Activated CD4-positive, alpha-beta T cell treated with anti-CD3 and anti-CD28 coated beads for 36 hours (primary cell): ENCODE data around the gene STT3B. TPM values are rescaled to one million over a fixed set of nuclear protein-coding genes. Genes with fewer than 3 reads are reported as not detected.

ENCODE experiments used
- ATAC-seq: fragments of 200-7000 bp; cut with Tn5 transposase; one replicate; pipeline ENCODE4 v1.10.0; 2021; ENCODE audit warnings: mild to moderate bottlenecking, moderate library complexity
- CTCF ChIA-PET: fragments of 350-600 bp; sonication (Branson Sonifier 250); formaldehyde crosslinking; loops from one replicate; lab custom pipeline; 2021; ENCODE audit warnings: antibody characterized with exemption; lab: Charles Lee
- POLR2A ChIA-PET: fragments of 350-600 bp; sonication (Branson Sonifier 250); formaldehyde crosslinking; loops from one replicate; lab custom pipeline; 2021; ENCODE audit warnings: antibody characterized with exemption, inconsistent platforms; lab: Charles Lee
- DNase-seq: peaks from one replicate; pipeline ENCODE4 v3.0.0-alpha.2; 2020
- H3K27ac Mint-ChIP-seq: one replicate; pipeline ENCODE4 v1.8.0; 2021; ENCODE audit warnings: mixed read lengths
- H3K27me3 Mint-ChIP-seq: one replicate; pipeline ENCODE4 v1.8.0; 2021; ENCODE audit warnings: mixed read lengths
- H3K36me3 Mint-ChIP-seq: one replicate; pipeline ENCODE4 v1.8.0; 2021; ENCODE audit warnings: low read depth, mixed read lengths
- H3K4me1 Mint-ChIP-seq: one replicate; pipeline ENCODE4 v1.8.0; 2021; ENCODE audit warnings: mixed read lengths
- H3K4me3 Mint-ChIP-seq: one replicate; pipeline ENCODE4 v1.8.0; 2021; ENCODE audit warnings: mild to moderate bottlenecking, moderate library complexity, mixed read lengths
- H3K9me3 Mint-ChIP-seq: one replicate; pipeline ENCODE4 v1.8.0; 2021; ENCODE audit warnings: low read depth, mixed read lengths
- intact Hi-C, 2 experiments: fragments of 100-400 bp; cut with DNase I in 1 of 2; cut with micrococcal nuclease in 1 of 2; formaldehyde crosslinking; loops; one replicate each; pipeline versions ENCODE4 v1.14.2 to v1.15.1; 2022 to 2024; cut with DNase I, micrococcal nuclease
- total RNA-seq, 2 experiments: library from RNA; stranded (reverse); gene quantifications; one replicate each; pipeline ENCODE4 v1.2.3, GENCODE V29; 2021

STT3B gene
- total RNA-seq, 2 experiments from 2014 or later = 104 to 148 TPM

- H3K27ac Mint-ChIP-seq = peak overlapping the region; percentile 20
- no peak overlapping the region for H3K4me3 Mint-ChIP-seq
Observed at GRCh38 chr3:31522152-31522551, 10.6 kb upstream of the STT3B start.

GRCh38 chr3:31523543-31523942 is 9.2 kb upstream of the STT3B start:
- POLR2A ChIA-PET = no interaction called here
- H3K27ac Mint-ChIP-seq = no peak overlapping the region
- no peaks in the 10 kb centered on the region for H3K36me3 Mint-ChIP-seq
- intact Hi-C loops = no loop called here
- H3K4me3 Mint-ChIP-seq = no peak overlapping the region
- peaks cover 14% of the 10 kb centered on the region for H3K4me1 Mint-ChIP-seq
- CTCF ChIA-PET = interaction anchor here (2.1 kb wide), 1 partner anchor 28 kb away, joined by 7 read pairs; no protein-coding TSS in a partner anchor
- H3K27me3 Mint-ChIP-seq = no peaks in the 10 kb centered on the region
- no peak for DNase-seq
- ATAC-seq = no peak
- peaks cover 2% of the 10 kb centered on the region for H3K9me3 Mint-ChIP-seq

More at GRCh38 chr3:31522152-31522551, 10.6 kb upstream of the STT3B start:
- intact Hi-C loops = no loop called here
- no peak for DNase-seq
- Mint-ChIP-seq H3K36me3 (no peaks in the 10 kb centered on the region), H3K27me3 (no peaks in the 10 kb centered on the region), H3K9me3 (peaks cover 2% of the 10 kb centered on the region), H3K4me1 (peaks cover 14% of the 10 kb centered on the region)
- ATAC-seq = peak; percentile 97
- ChIA-PET CTCF (interaction anchor here (1.6 to 2.1 kb wide), 2 partner anchors 9 to 29 kb away, joined by 6 to 7 read pairs; no protein-coding TSS in a partner anchor), POLR2A (no interaction called here)

GRCh38 chr3:31525532-31525931 is 7.2 kb upstream of the STT3B start:
- H3K4me1 Mint-ChIP-seq = peaks cover 14% of the 10 kb centered on the region
- no peak overlapping the region for H3K4me3 Mint-ChIP-seq
- H3K9me3 Mint-ChIP-seq = peaks cover under 1% of the 10 kb centered on the region
- intact Hi-C loops = no loop called here
- CTCF ChIA-PET = no interaction called here
- H3K27ac Mint-ChIP-seq = no peak overlapping the region
- ATAC-seq = no peak
- H3K27me3 Mint-ChIP-seq = no peaks in the 10 kb centered on the region
- POLR2A ChIA-PET = no interaction called here
- DNase-seq = no peak
- no peaks in the 10 kb centered on the region for H3K36me3 Mint-ChIP-seq

- POLR2A ChIA-PET = interaction anchor here (0.7 kb wide), 1 partner anchor 105 kb away, joined by 3 read pairs; no protein-coding TSS in a partner anchor
- ATAC-seq (no peak), DNase-seq (no peak)
- Mint-ChIP-seq H3K36me3 (no peaks in the 10 kb centered on the region), H3K27me3 (no peaks in the 10 kb centered on the region), H3K4me1 (no peaks in the 10 kb centered on the region), H3K4me3 (no peak overlapping the region), H3K27ac (no peak overlapping the region), H3K9me3 (no peaks in the 10 kb centered on the region)
- intact Hi-C loops = no loop called here
- CTCF ChIA-PET = interaction anchor here (0.7 kb wide), 1 partner anchor 333 kb away, joined by 3 read pairs; no protein-coding TSS in a partner anchor
Observed at GRCh38 chr3:31529421-31529820, 3.3 kb upstream of the STT3B start.

- H3K4me3 Mint-ChIP-seq = no peak overlapping the region
- H3K4me1 Mint-ChIP-seq = no peaks in the 10 kb centered on the region
- ChIA-PET POLR2A (interaction anchor here (0.6 to 0.7 kb wide), 2 partner anchors 43 to 104 kb away, joined by 3 read pairs; no protein-coding TSS in a partner anchor), CTCF (interaction anchor here (0.6 to 3.9 kb wide), 4 partner anchors 15 to 39 kb away, joined by 3 to 19 read pairs (median 4); no protein-coding TSS in a partner anchor)
- no peaks in the 10 kb centered on the region for H3K9me3 Mint-ChIP-seq
- H3K27ac Mint-ChIP-seq = no peak overlapping the region
- no peak for DNase-seq
- intact Hi-C loops = loop anchor here (5.0 to 10.0 kb wide), 6 partner anchors 58 to 905 kb away; no protein-coding TSS in a partner anchor
- ATAC-seq = no peak
- no peaks in the 10 kb centered on the region for H3K36me3 Mint-ChIP-seq
- no peaks in the 10 kb centered on the region for H3K27me3 Mint-ChIP-seq
Observed at GRCh38 chr3:31530039-31530959, 2.4 kb upstream of the STT3B start.

- Mint-ChIP-seq H3K27ac (peak overlapping the region; percentile 99), H3K9me3 (no peaks in the 10 kb centered on the region), H3K36me3 (peaks cover 2% of the 10 kb centered on the region), H3K4me1 (peaks cover 2% of the 10 kb centered on the region), H3K27me3 (no peaks in the 10 kb centered on the region), H3K4me3 (no peak overlapping the region)
- ChIA-PET POLR2A (no interaction called here), CTCF (interaction anchor here (0.6 to 3.9 kb wide), 7 partner anchors 9 to 69 kb away, joined by 3 to 19 read pairs (median 4); no protein-coding TSS in a partner anchor)
- ATAC-seq (no peak), DNase-seq (no peak)
- intact Hi-C loops = loop anchor here (5.0 to 10.0 kb wide), 6 partner anchors 59 to 906 kb away; no protein-coding TSS in a partner anchor
Observed at GRCh38 chr3:31530960-31531335, 1.8 kb upstream of the STT3B start.

GRCh38 chr3:31531452-31531991 is 1.2 kb upstream of the STT3B start:
- H3K4me1 Mint-ChIP-seq = peaks cover 8% of the 10 kb centered on the region
- CTCF ChIA-PET = interaction anchor here (0.6 to 3.9 kb wide), 10 partner anchors 9 to 307 kb away, joined by 3 to 19 read pairs (median 4); no protein-coding TSS in a partner anchor
- intact Hi-C loops = loop anchor here (5.0 to 10.0 kb wide), 6 partner anchors 59 to 907 kb away; no protein-coding TSS in a partner anchor
- H3K9me3 Mint-ChIP-seq = no peaks in the 10 kb centered on the region
- ATAC-seq (no peak), DNase-seq (no peak)
- POLR2A ChIA-PET = interaction anchor here (0.5 to 1.8 kb wide), 9 partner anchors 14 to 781 kb away, joined by 3 to 7 read pairs (median 4); partner anchors contain the start of gene ZNF860
- H3K27me3 Mint-ChIP-seq = no peaks in the 10 kb centered on the region
- peaks cover 3% of the 10 kb centered on the region for H3K36me3 Mint-ChIP-seq
- H3K27ac Mint-ChIP-seq = peak overlapping the region; percentile 99
- no peak overlapping the region for H3K4me3 Mint-ChIP-seq

GRCh38 chr3:31531992-31532586 is 636 bp upstream of the STT3B start:
- ChIA-PET POLR2A (interaction anchor here (0.5 to 1.8 kb wide), 12 partner anchors 8 to 780 kb away, joined by 3 to 7 read pairs (median 4); partner anchors contain the start of gene ZNF860), CTCF (interaction anchor here (0.6 to 3.9 kb wide), 11 partner anchors 10 to 313 kb away, joined by 3 to 19 read pairs (median 5); no protein-coding TSS in a partner anchor)
- Mint-ChIP-seq H3K4me1 (peaks cover 12% of the 10 kb centered on the region), H3K9me3 (no peaks in the 10 kb centered on the region), H3K4me3 (no peak overlapping the region), H3K36me3 (peaks cover 4% of the 10 kb centered on the region), H3K27ac (peak overlapping the region; percentile 99), H3K27me3 (no peaks in the 10 kb centered on the region)
- ATAC-seq (peak; percentile 88), DNase-seq (peak; percentile 99)
- intact Hi-C loops = loop anchor here (1.0 to 10.0 kb wide), 14 partner anchors 60 to 923 kb away; partner anchors contain the start of gene GPD1L (in 2 of the 2)

GRCh38 chr3:31533169-31534064 is 692 bp downstream of the STT3B start:
- CTCF ChIA-PET = interaction anchor here (0.6 to 3.9 kb wide), 8 partner anchors 12 to 385 kb away, joined by 3 to 19 read pairs (median 4); no protein-coding TSS in a partner anchor
- H3K27me3 Mint-ChIP-seq = no peaks in the 10 kb centered on the region
- peaks cover 25% of the 10 kb centered on the region for H3K4me1 Mint-ChIP-seq
- DNase-seq = peak; percentile 75
- H3K36me3 Mint-ChIP-seq = peaks cover 16% of the 10 kb centered on the region
- no peak for ATAC-seq
- peak overlapping the region; percentile 94 for H3K27ac Mint-ChIP-seq
- POLR2A ChIA-PET = interaction anchor here (0.6 to 1.8 kb wide), 10 partner anchors 7 to 1119 kb away, joined by 3 to 7 read pairs (median 3); no protein-coding TSS in a partner anchor
- H3K4me3 Mint-ChIP-seq = no peak overlapping the region
- intact Hi-C loops = loop anchor here (2.0 to 10.0 kb wide), 10 partner anchors 61 to 925 kb away; no protein-coding TSS in a partner anchor
- H3K9me3 Mint-ChIP-seq = no peaks in the 10 kb centered on the region
